Endothelial cell (in vitro differentiated cells): ENCODE measurements around the gene SOCS3. TPM values are rescaled to one million over a fixed set of nuclear protein-coding genes. Genes with fewer than 3 reads are reported as not detected.

Experiments
- DNase-seq: peaks from one replicate; pipeline ENCODE4 v3.0.0; 2021; ENCODE audit warnings: low spot score
- H3K27ac Mint-ChIP-seq: one replicate; pipeline ENCODE4 v1.8.0; 2021; ENCODE audit warnings: mixed read lengths, inconsistent platforms; ENCODE audit not compliant: unreplicated experiment
- H3K27me3 Mint-ChIP-seq: one replicate; pipeline ENCODE4 v1.8.0; 2021; ENCODE audit warnings: mild to moderate bottlenecking, moderate library complexity, mixed read lengths, inconsistent platforms; ENCODE audit not compliant: unreplicated experiment
- H3K36me3 Mint-ChIP-seq: one replicate; pipeline ENCODE4 v1.8.0; 2021; ENCODE audit warnings: mild to moderate bottlenecking, low read depth, mixed read lengths, inconsistent platforms; ENCODE audit not compliant: unreplicated experiment
- H3K4me1 Mint-ChIP-seq: one replicate; pipeline ENCODE4 v1.8.0; 2021; ENCODE audit warnings: mild to moderate bottlenecking, mixed read lengths, inconsistent platforms; ENCODE audit not compliant: unreplicated experiment
- H3K4me3 Mint-ChIP-seq: one replicate; pipeline ENCODE4 v1.8.0; 2021; ENCODE audit warnings: mild to moderate bottlenecking, mixed read lengths, inconsistent platforms; ENCODE audit not compliant: unreplicated experiment
- H3K9me3 Mint-ChIP-seq: one replicate; pipeline ENCODE4 v1.8.0; 2021; ENCODE audit warnings: mixed read lengths, inconsistent platforms; ENCODE audit not compliant: unreplicated experiment
- long read RNA-seq: library from polyadenylated mRNA; unstranded; transcript quantifications from one replicate; pipeline ENCODE4 v2.0.0, GENCODE V29; 2020; ENCODE audit not compliant: unreplicated experiment
- total RNA-seq: library from RNA; stranded (reverse); fragmentation: NEBNext Ultra II Directional; extraction: Animal tissue kit (Norgen Biotek cat#: 25700); gene quantifications from one replicate; pipeline ENCODE4 v1.2.1, GENCODE V29; 2021; ENCODE audit not compliant: unreplicated experiment
- TF ChIP-seq, protein P1 (sequence below): fragments of 200-600 bp; sonication (generic); IDR thresholded peaks from one replicate; pipeline ENCODE4 v1.5.0; 2021; ENCODE audit warnings: antibody characterized with exemption; ENCODE audit not compliant: unreplicated experiment

The SOCS3 gene, protein sequence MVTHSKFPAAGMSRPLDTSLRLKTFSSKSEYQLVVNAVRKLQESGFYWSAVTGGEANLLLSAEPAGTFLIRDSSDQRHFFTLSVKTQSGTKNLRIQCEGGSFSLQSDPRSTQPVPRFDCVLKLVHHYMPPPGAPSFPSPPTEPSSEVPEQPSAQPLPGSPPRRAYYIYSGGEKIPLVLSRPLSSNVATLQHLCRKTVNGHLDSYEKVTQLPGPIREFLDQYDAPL
- total RNA-seq, result 30.2 TPM
- long read RNA-seq, transcript SOCS3-201 (2 exons, 2,734 nt), result major isoform, 10 of 13 reads
- long read RNA-seq, partial matches to known transcripts, result 0 of 13 reads
- long read RNA-seq, other reads (novel, unspliced or antisense), result 3 of 13 reads

DNA sequence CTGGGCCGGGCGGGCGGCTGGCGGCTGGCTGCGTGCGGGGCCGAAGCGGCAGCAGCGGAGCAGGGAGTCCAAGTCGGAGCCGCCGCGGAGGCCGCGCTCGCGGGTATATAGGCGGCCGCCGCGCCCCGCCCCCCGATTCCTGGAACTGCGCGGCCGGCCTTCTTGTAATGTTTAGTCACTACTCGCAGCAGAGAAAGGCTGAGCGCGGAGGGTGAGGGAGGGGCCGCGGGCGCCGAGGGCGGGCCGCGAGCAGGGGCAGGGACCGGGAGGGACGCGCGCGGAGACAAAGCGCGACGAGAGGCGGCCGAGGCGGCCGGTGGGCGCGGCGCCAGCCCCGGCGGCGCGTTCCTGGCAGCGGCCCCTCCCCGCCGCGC lies at the start of gene SOCS3:
TSS of gene SOCS3 (minus strand) at position 81 of the 374 bp plus-strand sequence. CDS start 982 bp downstream, outside the sequence.
- peak; percentile 94 for DNase-seq
- Mint-ChIP-seq H3K4me3 (peak within 1 kb of the TSS; percentile 91), H3K27ac (peak within 1 kb of the TSS; percentile 43), H3K27me3 (peaks cover 5% of the 10 kb centered on the region), H3K9me3 (no peaks in the 10 kb centered on the region), H3K36me3 (peaks cover 9% of the 10 kb centered on the region), H3K4me1 (peaks cover 38% of the 10 kb centered on the region)
- TF ChIP-seq, protein P1, sequence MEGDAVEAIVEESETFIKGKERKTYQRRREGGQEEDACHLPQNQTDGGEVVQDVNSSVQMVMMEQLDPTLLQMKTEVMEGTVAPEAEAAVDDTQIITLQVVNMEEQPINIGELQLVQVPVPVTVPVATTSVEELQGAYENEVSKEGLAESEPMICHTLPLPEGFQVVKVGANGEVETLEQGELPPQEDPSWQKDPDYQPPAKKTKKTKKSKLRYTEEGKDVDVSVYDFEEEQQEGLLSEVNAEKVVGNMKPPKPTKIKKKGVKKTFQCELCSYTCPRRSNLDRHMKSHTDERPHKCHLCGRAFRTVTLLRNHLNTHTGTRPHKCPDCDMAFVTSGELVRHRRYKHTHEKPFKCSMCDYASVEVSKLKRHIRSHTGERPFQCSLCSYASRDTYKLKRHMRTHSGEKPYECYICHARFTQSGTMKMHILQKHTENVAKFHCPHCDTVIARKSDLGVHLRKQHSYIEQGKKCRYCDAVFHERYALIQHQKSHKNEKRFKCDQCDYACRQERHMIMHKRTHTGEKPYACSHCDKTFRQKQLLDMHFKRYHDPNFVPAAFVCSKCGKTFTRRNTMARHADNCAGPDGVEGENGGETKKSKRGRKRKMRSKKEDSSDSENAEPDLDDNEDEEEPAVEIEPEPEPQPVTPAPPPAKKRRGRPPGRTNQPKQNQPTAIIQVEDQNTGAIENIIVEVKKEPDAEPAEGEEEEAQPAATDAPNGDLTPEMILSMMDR, result no peak

DNA sequence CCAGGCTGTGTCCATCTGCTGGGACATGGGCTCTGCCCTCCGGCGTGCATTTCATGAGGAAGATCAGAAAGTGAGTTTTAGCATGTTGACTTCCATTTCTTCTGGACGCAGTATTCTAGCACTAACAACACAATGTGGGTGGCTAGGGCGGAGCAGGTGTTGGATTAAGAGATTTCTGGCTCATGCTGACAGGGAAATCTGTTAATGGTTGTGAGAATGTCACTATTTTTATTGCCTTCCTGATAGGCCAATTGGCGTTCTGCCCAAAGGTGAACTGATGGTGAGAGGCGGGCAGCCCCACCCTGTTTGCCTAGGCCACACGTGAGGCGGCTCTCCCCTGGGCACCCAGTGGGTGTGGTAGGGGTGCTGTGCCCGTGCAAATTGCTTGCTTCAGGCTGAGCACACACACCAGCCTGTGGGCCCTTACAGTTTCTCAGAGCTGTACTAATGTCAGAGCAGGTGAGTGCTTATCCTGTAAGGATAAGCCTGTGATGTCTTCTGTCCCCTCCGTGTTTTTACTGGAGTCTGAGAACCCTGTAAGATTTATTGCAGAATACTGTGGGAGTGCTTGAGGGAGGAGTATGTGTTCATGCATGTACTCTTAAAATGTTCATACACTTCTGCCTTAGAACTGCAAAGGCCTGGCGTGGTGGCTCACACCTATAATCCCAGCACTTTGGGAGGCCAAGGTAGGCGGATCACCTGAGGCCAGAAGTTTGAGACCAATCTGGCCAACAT lies 49.5 kb upstream of the SOCS3 start:
- Mint-ChIP-seq H3K4me1 (peaks cover 34% of the 10 kb centered on the region), H3K9me3 (no peaks in the 10 kb centered on the region), H3K27ac (no peak overlapping the region), H3K4me3 (no peak overlapping the region), H3K27me3 (peaks cover 9% of the 10 kb centered on the region), H3K36me3 (peaks cover 14% of the 10 kb centered on the region)
- TF ChIP-seq, protein P1, result no peak
- no peak for DNase-seq

DNA sequence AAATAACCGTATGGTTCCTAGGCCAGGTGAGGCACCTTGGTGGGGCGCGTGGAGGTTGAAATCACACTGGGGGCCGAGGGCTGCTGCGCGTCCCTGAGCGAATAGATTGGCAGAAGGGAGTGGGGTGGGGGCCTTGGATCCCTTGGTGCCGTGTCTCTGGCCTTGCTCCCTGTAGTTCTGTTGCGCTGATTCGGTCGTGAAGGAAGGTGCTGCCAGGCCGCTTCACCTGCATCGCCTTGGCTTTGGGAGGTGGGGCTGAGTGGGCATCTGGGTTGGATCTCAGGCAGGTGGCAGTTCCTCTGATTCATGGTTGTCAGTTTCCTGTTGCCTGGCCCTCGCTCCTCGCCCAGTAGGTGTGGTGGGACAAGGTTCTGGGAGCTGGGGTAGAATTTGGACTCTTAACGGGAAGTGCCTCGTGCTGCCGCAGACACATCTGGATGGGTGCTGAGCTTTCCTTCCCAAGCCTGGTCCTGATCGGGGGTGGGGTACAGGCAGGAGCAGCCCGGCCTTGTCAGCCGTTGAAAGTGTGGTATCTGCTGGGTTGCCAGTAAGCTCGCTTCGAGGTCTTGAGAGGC lies 48.7 kb upstream of the SOCS3 start:
- Mint-ChIP-seq H3K27ac (no peak overlapping the region), H3K9me3 (no peaks in the 10 kb centered on the region), H3K4me3 (no peak overlapping the region), H3K27me3 (peaks cover 8% of the 10 kb centered on the region), H3K4me1 (peaks cover 27% of the 10 kb centered on the region), H3K36me3 (peaks cover 19% of the 10 kb centered on the region)
- TF ChIP-seq, protein P1, result no peak
- no peak for DNase-seq

DNA sequence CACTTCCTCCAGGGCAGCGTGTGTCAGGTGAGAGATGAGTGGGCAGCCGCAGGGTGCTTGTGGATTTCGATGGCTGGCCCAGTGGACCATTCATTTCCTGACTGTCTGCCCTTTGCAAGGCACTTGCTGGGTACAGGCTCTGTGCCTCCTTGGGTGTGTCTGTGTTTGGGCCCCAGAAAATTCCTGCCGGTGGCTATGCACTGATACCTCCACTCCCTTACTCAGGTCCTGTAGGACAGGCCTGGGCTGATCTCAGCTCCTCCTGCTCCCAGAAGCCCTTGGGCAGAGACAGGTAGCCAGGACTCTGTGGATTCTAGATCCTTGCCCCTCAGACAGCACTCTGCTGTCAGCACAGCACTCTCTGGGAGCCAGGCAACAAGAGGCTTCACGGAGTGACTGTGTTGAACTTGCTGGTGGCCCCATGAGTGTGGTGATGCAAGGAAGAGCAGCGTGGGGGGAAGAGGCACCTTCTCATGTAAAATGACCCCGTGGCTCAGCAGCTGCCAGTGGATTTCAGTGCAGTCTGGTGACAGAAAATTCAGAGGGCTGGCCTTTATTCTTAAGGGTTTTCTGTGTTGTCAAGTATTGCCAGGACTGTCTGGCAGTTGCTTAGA lies 47.6 kb upstream of the SOCS3 start:
- peak overlapping the region; percentile 36 for H3K27ac Mint-ChIP-seq
- peaks cover 7% of the 10 kb centered on the region for H3K27me3 Mint-ChIP-seq

More for the DNA sequence above, 47.6 kb upstream of the SOCS3 start:
- Mint-ChIP-seq H3K4me3 (no peak overlapping the region), H3K36me3 (peaks cover 26% of the 10 kb centered on the region), H3K9me3 (no peaks in the 10 kb centered on the region), H3K4me1 (peaks cover 20% of the 10 kb centered on the region)
- TF ChIP-seq, protein P1, result no peak
- DNase-seq, result no peak
